Adrenal gland (tissue), 12 donors: ENCODE measurements around the gene PRKN. TPM values are rescaled to one million over a fixed set of nuclear protein-coding genes. Genes with fewer than 3 reads are reported as not detected.

Experiments
- DNase-seq, 7 donors: peaks; one replicate each; pipeline ENCODE4 v3.0.0-alpha.2; 2019 to 2020
- H3K27ac ChIP-seq, 5 donors: fragments of 200-600 bp; sonication (generic) in 4 of 5; 1 replicate in 3 of 5; 2 replicates in 2 of 5; pipeline versions ENCODE4 v1.5.1 to v1.8.0; 2016 to 2020; ENCODE audit warnings: mild to moderate bottlenecking in 1 of 5
- H3K27me3 ChIP-seq: fragments of 200-600 bp; 2 replicates; pipeline ENCODE4 v1.8.0; 2021
- H3K36me3 ChIP-seq, 2 donors: fragments of 200-600 bp; replicated peaks in 1 of 2; 1 replicate in 1 of 2; 2 replicates in 1 of 2; pipeline versions ENCODE4 v1.5.1 to v1.8.0; 2018 to 2022
- H3K4me1 ChIP-seq, 2 donors: fragments of 200-600 bp; replicated peaks in 1 of 2; 1 replicate in 1 of 2; 2 replicates in 1 of 2; pipeline versions ENCODE4 v1.5.1 to v1.8.0; 2018 to 2021
- H3K4me3 ChIP-seq, 4 donors: fragments of 200-600 bp; sonication (generic) in 3 of 4; one replicate each; pipeline ENCODE4 v1.5.1; 2016 to 2018
- H3K9me3 ChIP-seq, 3 donors: fragments of 200-600 bp; sonication (generic) in 1 of 3; replicated peaks in 1 of 3; 1 replicate in 2 of 3; 2 replicates in 1 of 3; pipeline versions ENCODE4 v1.5.1 to v1.8.0; 2016 to 2021
- CTCF ChIP-seq, 6 experiments: fragments of 450-650 bp in 4 of 6; fragments of 200-600 bp in 2 of 6; sonication (generic) in 1 of 6; IDR thresholded peaks; 1 replicate in 5 of 6; 2 replicates in 1 of 6; pipeline versions ENCODE4 v1.5.1 to v1.8.0; 2016 to 2021; ENCODE audit warnings: antibody characterized with exemption in 6 of 6, mild to moderate bottlenecking in 2 of 6, moderate library complexity in 1 of 6
- POLR2A ChIP-seq, 2 donors: fragments of 450-650 bp; IDR thresholded peaks; one replicate each; pipeline ENCODE4 v1.6.1; 2017; ENCODE audit warnings: antibody characterized with exemption in 2 of 2, mild to moderate bottlenecking in 2 of 2, moderate library complexity in 1 of 2
- WGBS, 4 donors: extraction: QIAGEN DNeasy Blood & Tissue Kit in 2 of 4; methylation state at CpG; one replicate each; pipeline versions ENCODE4 v1.1.5 to v1.1.7; 2013 to 2017; 5-methylcytosine and 5-hydroxymethylcytosine counted together
- intact Hi-C, 2 donors: fragments of 100-400 bp; cut with DNase I; formaldehyde crosslinking; loops; one replicate each; pipeline versions ENCODE4 v1.14.1 to v1.15.0; 2022 to 2023
- polyA plus RNA-seq, 3 donors: library from polyadenylated mRNA; stranded (reverse); fragments of 200-250 nt in 2 of 3; fragments of 350-450 nt in 1 of 3; fragmentation: Illumina TruSeq in 1 of 3; extraction: RNeasy Lipid Tissue Mini Kit (QIAGEN cat#74804) in 1 of 3; gene quantifications; one replicate each; pipeline ENCODE4 v1.2.3, GENCODE V29; 2013 to 2014
- total RNA-seq, 9 donors: library from RNA; depleted of rRNA in 4 of 9; stranded (reverse); fragments of >200 nt in 4 of 9; fragments of 120-200 nt in 1 of 9; fragmentation: NEBNext Ultra II Directional in 1 of 9; extraction: Animal tissue kit (Norgen Biotek cat#: 25700) in 1 of 9; gene quantifications; one replicate each; pipeline versions ENCODE4 v1.1.0 to v1.2.4, GENCODE V29; 2013 to 2023
- donor health status: healthy with polysubstance abuse.
- donor health status: Bipolar disorder and iron deficiency.
- donor health status: DM: yes; HTN: yes; CAD: no.
- donor health status: DM: no; HTN: no; CAD: no.
- donor health status: DM: no; HTN: no; CAD: no.
- donor health status: DM: yes; HTN: yes; CAD: no.

The PRKN gene
- total and polyA plus RNA-seq, 12 donors = 1.9 to 159 (median 13.3) TPM

- no peaks in the 10 kb centered on the region for H3K4me1 ChIP-seq
- intact Hi-C loops = no loop called here
- TF ChIP-seq CTCF (IDR thresholded peaks at IDR 0.05) = no peak
- TF ChIP-seq POLR2A (IDR thresholded peaks at IDR 0.05) = no peak
- no peak overlapping the region for H3K4me3 ChIP-seq
- WGBS, 4 donors = 75 to 79% (median 76%) methylated on average over 2 of the region's 2 CpGs
- H3K9me3 ChIP-seq = no peaks in the 10 kb centered on the region
- no peak for DNase-seq
- no peak overlapping the region for H3K27ac ChIP-seq
- H3K27me3 ChIP-seq = no peaks in the 10 kb centered on the region
- no peaks in the 10 kb centered on the region for H3K36me3 ChIP-seq
These were observed 242.1 kb downstream of the PRKN start for GRCh38 chr6:162485464-162485863.

- Histone ChIP-seq H3K9me3 (no peaks in the 10 kb centered on the region), H3K4me3 (no peak overlapping the region), H3K4me1 (no peaks in the 10 kb centered on the region), H3K27ac (no peak overlapping the region), H3K27me3 (no peaks in the 10 kb centered on the region), H3K36me3 (no peaks in the 10 kb centered on the region)
- DNase-seq = no peak
- intact Hi-C loops = no loop called here
- TF ChIP-seq POLR2A (IDR thresholded peaks at IDR 0.05) (no peak), CTCF (IDR thresholded peaks at IDR 0.05) (no peak)
These were observed 245.6 kb downstream of the PRKN start for GRCh38 chr6:162481938-162482337.

GRCh38 chr6:162481320-162481719 is 246.2 kb downstream of the PRKN start:
- Histone ChIP-seq H3K4me3 (no peak overlapping the region), H3K27ac (no peak overlapping the region), H3K9me3 (no peaks in the 10 kb centered on the region), H3K27me3 (no peaks in the 10 kb centered on the region), H3K4me1 (no peaks in the 10 kb centered on the region), H3K36me3 (no peaks in the 10 kb centered on the region)
- 90 to 95% (median 91%) methylated on average over 2 of the region's 2 CpGs for WGBS, 4 donors
- intact Hi-C loops = no loop called here
- no peak for DNase-seq
- TF ChIP-seq POLR2A (IDR thresholded peaks at IDR 0.05) (no peak), CTCF (IDR thresholded peaks at IDR 0.05) (no peak)

GRCh38 chr6:162478192-162478671 is 249.3 kb downstream of the PRKN start:
- intact Hi-C loops = no loop called here

More at GRCh38 chr6:162478192-162478671, 249.3 kb downstream of the PRKN start:
- TF ChIP-seq CTCF (IDR thresholded peaks at IDR 0.05) (no peak), POLR2A (IDR thresholded peaks at IDR 0.05) (no peak)
- H3K27me3 ChIP-seq = no peaks in the 10 kb centered on the region
- H3K9me3 ChIP-seq = no peaks in the 10 kb centered on the region
- no peak for DNase-seq
- H3K36me3 ChIP-seq = no peaks in the 10 kb centered on the region
- no peaks in the 10 kb centered on the region for H3K4me1 ChIP-seq
- H3K27ac ChIP-seq = no peak overlapping the region
- no peak overlapping the region for H3K4me3 ChIP-seq
- 61 to 70% (median 65%) methylated on average over 7 of the region's 7 CpGs for WGBS, 4 donors
